ENCODE measurements around the gene FER. TPM values are rescaled to one million over a fixed set of nuclear protein-coding genes. Genes with fewer than 3 reads are reported as not detected.

The FER gene
- total and polyA plus RNA-seq, 2 experiments from 2014 or later: 10.6 to 29.4 TPM

- Histone ChIP-seq H3K4me2 (no peak overlapping the region), H2AFZ (no peak overlapping the region), H3K79me2 (no peaks in the 10 kb centered on the region), H3K4me3 (no peak overlapping the region), H3K9me2 (replicated peaks; ENCODE audit: insufficient read depth) (no peaks in the 10 kb centered on the region), H4K20me1 (ENCODE audit: insufficient read depth, poor library complexity, severe bottlenecking) (no peaks in the 10 kb centered on the region), H3K36me3 (replicated peaks; ENCODE audit: insufficient read depth, low read depth) (no peaks in the 10 kb centered on the region), H3K27me3 (no peaks in the 10 kb centered on the region), H3K4me1 (ENCODE audit: insufficient read depth) (no peaks in the 10 kb centered on the region), H3K9me3 (ENCODE audit: low read depth) (no peaks in the 10 kb centered on the region), H3K27ac (no peak overlapping the region)
- TF ChIP-seq, protein P1, sequence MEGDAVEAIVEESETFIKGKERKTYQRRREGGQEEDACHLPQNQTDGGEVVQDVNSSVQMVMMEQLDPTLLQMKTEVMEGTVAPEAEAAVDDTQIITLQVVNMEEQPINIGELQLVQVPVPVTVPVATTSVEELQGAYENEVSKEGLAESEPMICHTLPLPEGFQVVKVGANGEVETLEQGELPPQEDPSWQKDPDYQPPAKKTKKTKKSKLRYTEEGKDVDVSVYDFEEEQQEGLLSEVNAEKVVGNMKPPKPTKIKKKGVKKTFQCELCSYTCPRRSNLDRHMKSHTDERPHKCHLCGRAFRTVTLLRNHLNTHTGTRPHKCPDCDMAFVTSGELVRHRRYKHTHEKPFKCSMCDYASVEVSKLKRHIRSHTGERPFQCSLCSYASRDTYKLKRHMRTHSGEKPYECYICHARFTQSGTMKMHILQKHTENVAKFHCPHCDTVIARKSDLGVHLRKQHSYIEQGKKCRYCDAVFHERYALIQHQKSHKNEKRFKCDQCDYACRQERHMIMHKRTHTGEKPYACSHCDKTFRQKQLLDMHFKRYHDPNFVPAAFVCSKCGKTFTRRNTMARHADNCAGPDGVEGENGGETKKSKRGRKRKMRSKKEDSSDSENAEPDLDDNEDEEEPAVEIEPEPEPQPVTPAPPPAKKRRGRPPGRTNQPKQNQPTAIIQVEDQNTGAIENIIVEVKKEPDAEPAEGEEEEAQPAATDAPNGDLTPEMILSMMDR (IDR thresholded peaks at IDR 0.05; ENCODE audit: poor library complexity): no peak
- no peak for TF ChIP-seq EZH2phosphoT487 (IDR thresholded peaks at IDR 0.05; ENCODE audit: low read depth, severe bottlenecking, unreplicated experiment)
- TF ChIP-seq EZH2 (IDR thresholded peaks at IDR 0.05; ENCODE audit: borderline replicate concordance): no peak
- no peak for DNase-seq (ENCODE audit: low spot score)
- 100% methylated on average over 1 of the region's 1 CpG for WGBS (ENCODE audit: low lambda C conversion rate, missing lambda C conversion rate)
Observed at GRCh38 chr5:109029847-109030246, 282.1 kb downstream of the FER start.

GRCh38 chr5:109030360-109031143 lies 282.9 kb downstream of the FER start:
- Histone ChIP-seq H3K4me1 (ENCODE audit: insufficient read depth) (no peaks in the 10 kb centered on the region), H3K9me2 (replicated peaks; ENCODE audit: insufficient read depth) (no peaks in the 10 kb centered on the region), H3K27me3 (no peaks in the 10 kb centered on the region), H3K36me3 (replicated peaks; ENCODE audit: insufficient read depth, low read depth) (no peaks in the 10 kb centered on the region), H3K27ac (no peak overlapping the region), H3K4me2 (no peak overlapping the region), H2AFZ (no peak overlapping the region), H3K79me2 (no peaks in the 10 kb centered on the region), H4K20me1 (ENCODE audit: insufficient read depth, poor library complexity, severe bottlenecking) (no peaks in the 10 kb centered on the region), H3K4me3 (no peak overlapping the region), H3K9me3 (ENCODE audit: low read depth) (no peaks in the 10 kb centered on the region)
- TF ChIP-seq, protein P1 (IDR thresholded peaks at IDR 0.05; ENCODE audit: poor library complexity): no peak
- TF ChIP-seq EZH2 (IDR thresholded peaks at IDR 0.05; ENCODE audit: borderline replicate concordance) (no peak), EZH2phosphoT487 (IDR thresholded peaks at IDR 0.05; ENCODE audit: low read depth, severe bottlenecking, unreplicated experiment) (no peak)
- WGBS (ENCODE audit: low lambda C conversion rate, missing lambda C conversion rate): 85% methylated on average over 2 of the region's 2 CpGs
- DNase-seq (ENCODE audit: low spot score): no peak

GRCh38 chr5:109034306-109034705 lies 286.6 kb downstream of the FER start:
- H3K27ac ChIP-seq: no peak overlapping the region
- no peaks in the 10 kb centered on the region for H3K79me2 ChIP-seq
- H3K36me3 ChIP-seq (replicated peaks; ENCODE audit: insufficient read depth, low read depth): no peaks in the 10 kb centered on the region
- no peaks in the 10 kb centered on the region for H3K4me1 ChIP-seq (ENCODE audit: insufficient read depth)
- H3K9me3 ChIP-seq (ENCODE audit: low read depth): no peaks in the 10 kb centered on the region
- H3K9me2 ChIP-seq (replicated peaks; ENCODE audit: insufficient read depth): no peaks in the 10 kb centered on the region
- no peaks in the 10 kb centered on the region for H3K27me3 ChIP-seq
- TF ChIP-seq, protein P1 (IDR thresholded peaks at IDR 0.05; ENCODE audit: poor library complexity): no peak
- no peak for TF ChIP-seq EZH2 (IDR thresholded peaks at IDR 0.05; ENCODE audit: borderline replicate concordance)
- no peak for TF ChIP-seq EZH2phosphoT487 (IDR thresholded peaks at IDR 0.05; ENCODE audit: low read depth, severe bottlenecking, unreplicated experiment)
- no peak overlapping the region for H3K4me2 ChIP-seq
- H3K4me3 ChIP-seq: no peak overlapping the region
- no peaks in the 10 kb centered on the region for H4K20me1 ChIP-seq (ENCODE audit: insufficient read depth, poor library complexity, severe bottlenecking)
- H2AFZ ChIP-seq: no peak overlapping the region
- WGBS (ENCODE audit: low lambda C conversion rate, missing lambda C conversion rate): 79% methylated on average over 1 of the region's 1 CpG
- no peak for DNase-seq (ENCODE audit: low spot score)
